ENCODE results near the gene RBBP5.

Gene RBBP5

DNA sequence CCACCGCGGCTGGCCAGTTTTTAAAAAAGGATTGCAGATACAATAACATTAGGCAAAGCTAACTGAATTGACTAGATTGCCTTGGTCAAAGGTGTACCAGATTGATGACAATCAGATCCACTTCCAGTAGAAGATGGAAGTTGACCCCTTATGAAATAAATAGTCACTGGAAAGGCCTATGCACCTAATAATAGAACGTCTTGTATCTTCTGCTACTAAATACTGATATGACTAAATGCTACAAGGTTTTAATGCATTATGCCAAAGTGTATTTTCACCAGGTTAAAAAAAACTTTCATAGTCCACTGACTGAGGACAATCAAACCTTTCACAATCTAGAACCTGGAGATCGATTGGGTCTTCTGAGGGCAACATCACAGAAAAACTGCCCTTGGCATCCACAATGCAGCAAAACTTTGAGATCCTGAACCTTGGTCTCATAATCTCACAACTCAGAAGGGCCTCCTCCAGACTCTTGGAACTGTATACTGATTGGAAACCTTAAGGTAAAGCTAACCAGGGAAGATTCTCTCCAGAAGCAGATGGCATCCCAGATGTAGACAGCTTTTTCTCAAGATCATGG lies 7.8 kb upstream of the RBBP5 start:
- Histone ChIP-seq H3K4me3 (no peak overlapping the region), H3K27ac (no peak overlapping the region)
- DNase-seq (ENCODE audit: low spot score), result no peak
- TF ChIP-seq, protein P1, sequence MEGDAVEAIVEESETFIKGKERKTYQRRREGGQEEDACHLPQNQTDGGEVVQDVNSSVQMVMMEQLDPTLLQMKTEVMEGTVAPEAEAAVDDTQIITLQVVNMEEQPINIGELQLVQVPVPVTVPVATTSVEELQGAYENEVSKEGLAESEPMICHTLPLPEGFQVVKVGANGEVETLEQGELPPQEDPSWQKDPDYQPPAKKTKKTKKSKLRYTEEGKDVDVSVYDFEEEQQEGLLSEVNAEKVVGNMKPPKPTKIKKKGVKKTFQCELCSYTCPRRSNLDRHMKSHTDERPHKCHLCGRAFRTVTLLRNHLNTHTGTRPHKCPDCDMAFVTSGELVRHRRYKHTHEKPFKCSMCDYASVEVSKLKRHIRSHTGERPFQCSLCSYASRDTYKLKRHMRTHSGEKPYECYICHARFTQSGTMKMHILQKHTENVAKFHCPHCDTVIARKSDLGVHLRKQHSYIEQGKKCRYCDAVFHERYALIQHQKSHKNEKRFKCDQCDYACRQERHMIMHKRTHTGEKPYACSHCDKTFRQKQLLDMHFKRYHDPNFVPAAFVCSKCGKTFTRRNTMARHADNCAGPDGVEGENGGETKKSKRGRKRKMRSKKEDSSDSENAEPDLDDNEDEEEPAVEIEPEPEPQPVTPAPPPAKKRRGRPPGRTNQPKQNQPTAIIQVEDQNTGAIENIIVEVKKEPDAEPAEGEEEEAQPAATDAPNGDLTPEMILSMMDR (IDR thresholded peaks at IDR 0.05), result no peak

DNA sequence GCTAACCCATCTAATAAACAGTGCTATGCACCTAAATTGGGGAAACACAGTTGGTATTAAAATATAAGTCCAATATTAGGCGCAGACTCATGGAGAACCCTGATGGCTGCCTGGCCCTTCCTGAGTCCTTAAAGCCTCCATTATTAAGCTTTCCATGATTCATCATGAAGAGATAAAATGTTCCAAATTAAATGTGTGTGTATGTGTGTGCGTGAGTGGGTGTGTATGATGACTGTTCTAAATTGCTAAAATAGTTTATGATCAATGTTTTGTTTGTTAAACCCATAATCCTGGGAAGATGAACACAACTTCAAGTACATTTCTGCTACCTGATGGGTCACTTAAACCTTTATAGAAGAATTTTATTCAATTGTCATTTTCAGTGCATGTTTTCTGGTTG lies 6.3 kb upstream of the RBBP5 start:
- Histone ChIP-seq H3K4me3 (no peak overlapping the region), H3K27ac (no peak overlapping the region)
- no peak for DNase-seq (ENCODE audit: low spot score)
- TF ChIP-seq, protein P1 (IDR thresholded peaks at IDR 0.05), result no peak

DNA sequence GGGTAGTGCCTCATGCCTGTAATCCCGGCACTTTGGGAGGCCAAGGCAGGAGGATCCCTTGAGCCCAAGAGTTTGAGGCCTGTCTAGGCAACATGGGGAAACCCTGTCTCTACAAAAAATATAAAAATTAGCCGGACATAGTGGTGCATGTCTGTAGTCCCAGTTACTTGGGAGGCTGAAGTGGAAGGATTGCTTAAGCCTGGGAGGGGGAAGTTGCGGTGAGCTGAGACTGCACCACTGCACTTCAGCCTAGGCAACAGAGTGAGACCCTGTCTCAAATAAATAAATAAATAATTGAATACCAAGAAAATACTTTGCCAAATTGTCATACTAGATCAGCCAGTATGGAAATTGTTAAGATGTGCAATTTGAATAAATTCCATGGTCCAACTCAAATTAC lies 5.9 kb upstream of the RBBP5 start:
- no peak for DNase-seq (ENCODE audit: low spot score)
- TF ChIP-seq, protein P1 (IDR thresholded peaks at IDR 0.05), result no peak
- H3K4me3 ChIP-seq, result no peak overlapping the region
- no peak overlapping the region for H3K27ac ChIP-seq

DNA sequence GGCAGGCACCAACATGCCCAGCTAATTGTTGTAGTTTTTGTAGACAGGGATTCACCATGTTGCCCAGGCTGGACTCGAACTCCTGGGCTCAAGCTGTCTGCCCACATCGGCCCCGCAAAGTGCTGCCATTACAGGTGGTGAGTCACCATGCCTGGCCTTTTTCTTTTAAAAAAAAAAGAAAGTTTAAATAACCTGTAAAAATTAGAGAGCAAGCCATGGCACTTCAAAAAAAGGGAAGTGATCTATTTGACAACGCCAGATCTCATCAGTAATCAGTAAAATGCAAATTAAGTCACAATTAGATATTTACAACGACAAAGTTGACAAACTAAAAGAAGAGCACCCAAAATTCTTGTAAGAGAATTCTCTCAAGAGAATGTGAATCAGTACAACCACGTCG lies 2.9 kb upstream of the RBBP5 start:
- Histone ChIP-seq H3K4me3 (no peak overlapping the region), H3K27ac (no peak overlapping the region)
- no peak for DNase-seq (ENCODE audit: low spot score)
- TF ChIP-seq, protein P1 (IDR thresholded peaks at IDR 0.05), result no peak

DNA sequence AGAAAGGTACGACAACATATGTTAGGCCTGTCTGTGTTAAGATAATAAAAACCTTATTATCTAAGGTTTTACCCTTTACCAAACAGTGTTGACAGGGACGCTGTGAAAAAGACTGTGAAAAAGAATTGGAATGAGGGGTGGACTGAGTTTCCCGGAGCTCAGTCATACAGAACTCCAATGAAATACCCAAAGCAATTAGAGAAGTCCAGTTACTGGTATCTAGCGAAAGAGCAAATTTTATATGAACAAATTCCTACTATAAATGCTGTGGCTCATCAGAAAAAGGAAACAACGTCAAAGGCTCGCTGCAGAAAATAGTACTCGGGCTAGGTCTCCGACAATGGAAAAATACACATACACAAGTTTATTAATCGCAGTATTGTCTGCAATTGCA lies 708 bp upstream of the RBBP5 start:
- DNase-seq (ENCODE audit: low spot score), result no peak
- TF ChIP-seq, protein P1 (IDR thresholded peaks at IDR 0.05), result no peak
- Histone ChIP-seq H3K4me3 (peak overlapping the region; percentile 98), H3K27ac (peak overlapping the region; percentile 77 to 95)

DNA sequence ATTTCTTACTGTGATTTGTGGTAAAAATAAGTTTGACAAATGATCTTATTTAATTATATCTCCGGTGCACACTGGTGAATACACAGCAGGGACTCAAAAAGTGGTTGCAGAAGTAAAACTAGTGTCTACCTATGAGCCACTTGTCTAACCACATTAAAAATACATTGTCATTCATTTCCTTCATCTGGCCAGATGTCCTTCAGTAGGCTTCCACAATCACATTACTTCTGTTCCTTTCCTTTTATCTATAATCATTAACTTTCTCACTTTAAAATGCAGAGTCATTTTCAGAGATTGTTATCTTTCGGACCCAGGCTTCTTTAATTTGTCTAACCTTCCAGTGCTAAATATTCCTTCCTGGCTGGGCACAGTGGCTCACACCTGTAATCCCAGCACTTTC lies 3.0 kb downstream of the RBBP5 start:
- TF ChIP-seq, protein P1 (IDR thresholded peaks at IDR 0.05), result no peak
- DNase-seq (ENCODE audit: low spot score), result no peak
- H3K27ac ChIP-seq, result no peak overlapping the region
- no peak overlapping the region for H3K4me3 ChIP-seq

DNA sequence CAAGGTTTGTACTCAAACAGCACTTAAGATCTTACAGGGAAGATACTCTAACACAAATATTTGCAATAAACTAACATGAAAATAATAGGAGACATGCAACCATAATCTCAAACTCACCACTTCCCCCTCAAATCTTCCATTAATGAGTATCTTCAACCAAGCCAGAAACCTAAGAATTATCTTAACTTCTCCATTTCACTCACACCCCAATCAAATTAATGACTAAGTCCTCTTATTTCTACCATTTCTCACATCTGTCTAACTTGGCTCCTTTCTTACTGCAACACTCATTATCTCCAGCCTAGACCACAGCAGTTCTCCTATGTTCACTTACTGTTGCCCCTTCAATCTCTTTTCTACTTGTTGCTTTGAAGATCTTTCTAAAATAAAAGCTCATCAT lies 10.4 kb downstream of the RBBP5 start:
- TF ChIP-seq, protein P1 (IDR thresholded peaks at IDR 0.05), result no peak
- DNase-seq (ENCODE audit: low spot score), result no peak
- Histone ChIP-seq H3K27ac (no peak overlapping the region), H3K4me3 (no peak overlapping the region)

All from coronary artery (tissue), 2 donors.